HL-60 (cell line): ENCODE data around the gene FADS3.

Source experiments
- GABPA ChIP-seq: IDR thresholded peaks from 2 replicates; pipeline ENCODE4 v1.6.1; 2012; ENCODE audit warnings: low read depth
- POLR2AphosphoS5 ChIP-seq: IDR thresholded peaks from 2 replicates; pipeline ENCODE4 v1.6.1; 2012; ENCODE audit warnings: low read depth
- REST ChIP-seq: IDR thresholded peaks from 2 replicates; pipeline ENCODE4 v1.6.1; 2012; ENCODE audit warnings: low read depth; ENCODE audit not compliant: insufficient replicate concordance
- TF ChIP-seq, protein P1 (sequence below): IDR thresholded peaks from one replicate; pipeline ENCODE4 v1.5.1; 2011; ENCODE audit warnings: low read length, control low read depth, inconsistent platforms; ENCODE audit not compliant: insufficient read depth

- TF ChIP-seq, protein P1, sequence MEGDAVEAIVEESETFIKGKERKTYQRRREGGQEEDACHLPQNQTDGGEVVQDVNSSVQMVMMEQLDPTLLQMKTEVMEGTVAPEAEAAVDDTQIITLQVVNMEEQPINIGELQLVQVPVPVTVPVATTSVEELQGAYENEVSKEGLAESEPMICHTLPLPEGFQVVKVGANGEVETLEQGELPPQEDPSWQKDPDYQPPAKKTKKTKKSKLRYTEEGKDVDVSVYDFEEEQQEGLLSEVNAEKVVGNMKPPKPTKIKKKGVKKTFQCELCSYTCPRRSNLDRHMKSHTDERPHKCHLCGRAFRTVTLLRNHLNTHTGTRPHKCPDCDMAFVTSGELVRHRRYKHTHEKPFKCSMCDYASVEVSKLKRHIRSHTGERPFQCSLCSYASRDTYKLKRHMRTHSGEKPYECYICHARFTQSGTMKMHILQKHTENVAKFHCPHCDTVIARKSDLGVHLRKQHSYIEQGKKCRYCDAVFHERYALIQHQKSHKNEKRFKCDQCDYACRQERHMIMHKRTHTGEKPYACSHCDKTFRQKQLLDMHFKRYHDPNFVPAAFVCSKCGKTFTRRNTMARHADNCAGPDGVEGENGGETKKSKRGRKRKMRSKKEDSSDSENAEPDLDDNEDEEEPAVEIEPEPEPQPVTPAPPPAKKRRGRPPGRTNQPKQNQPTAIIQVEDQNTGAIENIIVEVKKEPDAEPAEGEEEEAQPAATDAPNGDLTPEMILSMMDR = no peak
- no peak for TF ChIP-seq POLR2AphosphoS5
- no peak for TF ChIP-seq REST
- TF ChIP-seq GABPA = no peak
These were observed 49.1 kb upstream of the FADS3 start for GRCh38 chr11:61940466-61940865.
